GM10847 (cell line): Measurements from ENCODE around the gene ATXN1L.

Experiments
- POLR2A ChIP-seq: IDR thresholded peaks from 2 replicates; pipeline ENCODE4 v1.6.1; 2011; ENCODE audit not compliant: insufficient read length; ENCODE audit errors: extremely low read depth

Gene ATXN1L

DNA sequence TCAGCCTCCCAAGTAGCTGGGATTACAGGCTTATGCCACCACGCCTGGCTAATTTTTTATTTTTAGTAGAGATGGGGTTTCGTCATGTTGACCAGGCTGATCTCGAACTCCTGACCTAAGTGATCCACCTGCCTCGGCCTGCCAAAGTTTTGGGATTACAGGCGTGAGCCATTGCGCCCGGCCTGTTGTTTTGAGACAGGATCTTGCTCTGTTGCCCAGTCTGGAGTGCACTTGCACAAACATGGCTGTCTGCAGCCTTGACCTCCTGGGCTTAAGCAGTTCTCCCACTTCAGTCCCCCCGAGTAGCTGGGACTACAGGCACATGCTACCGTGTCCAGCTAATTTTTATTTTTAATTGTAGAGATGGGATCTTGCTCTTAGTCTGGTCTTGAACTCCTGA is 58.5 kb downstream of the ATXN1L start:
- TF ChIP-seq POLR2A, result no peak
